Caco-2 (cell line): ENCODE results near the gene BZW2. TPM values are rescaled to one million over a fixed set of nuclear protein-coding genes. Genes with fewer than 3 reads are reported as not detected.

ENCODE experiments used
- BruUV-seq: library from RNA; stranded (reverse); fragments of 400-500 nt; replicated peaks from 2 replicates; lab custom pipeline; 2021; lab: Mats Ljungman, UMichigan
- CTCF ChIA-PET: fragments of 300-600 bp; sonication (Branson Sonifier 250); formaldehyde crosslinking; loops from one replicate; lab custom pipeline; 2022; ENCODE audit warnings: antibody characterized with exemption; lab: Charles Lee
- POLR2A ChIA-PET: fragments of 300-600 bp; sonication (Branson Sonifier 250); formaldehyde crosslinking; loops from one replicate; lab custom pipeline; 2022; ENCODE audit warnings: antibody characterized with exemption; lab: Charles Lee
- DNase-seq, 2 experiments: peaks; one replicate each; pipeline versions ENCODE4 v3.0.0 to v3.0.0-alpha.2; 2020 to 2022
- H3K27me3 ChIP-seq: replicated peaks from 2 replicates; pipeline ENCODE4 v1.6.0; 2011; ENCODE audit warnings: low read length; ENCODE audit not compliant: control insufficient read depth, insufficient read depth
- H3K36me3 ChIP-seq: 2 replicates; pipeline ENCODE4 v1.5.1; 2011; ENCODE audit warnings: low read length; ENCODE audit not compliant: control insufficient read depth, insufficient read depth
- H3K4me1 ChIP-seq: fragments of 250-450 bp; sonication (Bioruptor Pico); 2 replicates; pipeline ENCODE4 v1.5.1; 2020; ENCODE audit warnings: mild to moderate bottlenecking
- H3K4me3 ChIP-seq: 2 replicates; pipeline ENCODE4 v1.5.1; 2011; ENCODE audit warnings: low read depth, mild to moderate bottlenecking, control low read depth, low read length
- H3K9me3 ChIP-seq: fragments of 250-450 bp; sonication (Bioruptor Pico); 2 replicates; pipeline ENCODE4 v1.5.1; 2020; ENCODE audit warnings: mild to moderate bottlenecking, moderate library complexity
- H3K27ac Mint-ChIP-seq: one replicate; pipeline ENCODE4 v1.8.0; 2022; ENCODE audit warnings: mixed read lengths; ENCODE audit not compliant: unreplicated experiment
- H3K27me3 Mint-ChIP-seq: one replicate; pipeline ENCODE4 v1.8.0; 2022; ENCODE audit warnings: mixed read lengths; ENCODE audit not compliant: insufficient read depth, unreplicated experiment
- H3K36me3 Mint-ChIP-seq: one replicate; pipeline ENCODE4 v1.8.0; 2022; ENCODE audit warnings: mild to moderate bottlenecking, mixed read lengths; ENCODE audit not compliant: insufficient read depth, unreplicated experiment
- H3K4me1 Mint-ChIP-seq: one replicate; pipeline ENCODE4 v1.8.0; 2022; ENCODE audit warnings: low read depth, mixed read lengths; ENCODE audit not compliant: unreplicated experiment
- H3K4me3 Mint-ChIP-seq: one replicate; pipeline ENCODE4 v1.8.0; 2022; ENCODE audit warnings: mild to moderate bottlenecking, moderate library complexity, mixed read lengths; ENCODE audit not compliant: unreplicated experiment
- H3K9me3 Mint-ChIP-seq: one replicate; pipeline ENCODE4 v1.8.0; 2022; ENCODE audit warnings: mixed read lengths; ENCODE audit not compliant: unreplicated experiment
- intact Hi-C: fragments of 100-400 bp; cut with micrococcal nuclease; formaldehyde crosslinking; loops from one replicate; pipeline ENCODE4 v1.10.0; 2022; ENCODE audit not compliant: unreplicated experiment
- total RNA-seq: library from RNA; stranded (reverse); gene quantifications from 2 replicates; pipeline ENCODE4 v1.2.3, GENCODE V29; 2022
- TF ChIP-seq, protein P1 (sequence below), 2 experiments: fragments of 200-600 bp in 1 of 2; IDR thresholded peaks; 1 replicate in 1 of 2; 2 replicates in 1 of 2; pipeline versions ENCODE4 v1.5.1 to v1.8.0; 2011 to 2022; ENCODE audit warnings: antibody characterized with exemption in 1 of 2, control low read depth in 1 of 2, inconsistent platforms in 1 of 2, low read depth in 1 of 2, low read length in 1 of 2, mild to moderate bottlenecking in 1 of 2, moderate library complexity in 1 of 2; ENCODE audit not compliant: insufficient read depth in 1 of 2, severe bottlenecking in 1 of 2, unreplicated experiment in 1 of 2

BZW2 gene
- total RNA-seq, 1 experiment from 2014 or later: 148 TPM

DNA sequence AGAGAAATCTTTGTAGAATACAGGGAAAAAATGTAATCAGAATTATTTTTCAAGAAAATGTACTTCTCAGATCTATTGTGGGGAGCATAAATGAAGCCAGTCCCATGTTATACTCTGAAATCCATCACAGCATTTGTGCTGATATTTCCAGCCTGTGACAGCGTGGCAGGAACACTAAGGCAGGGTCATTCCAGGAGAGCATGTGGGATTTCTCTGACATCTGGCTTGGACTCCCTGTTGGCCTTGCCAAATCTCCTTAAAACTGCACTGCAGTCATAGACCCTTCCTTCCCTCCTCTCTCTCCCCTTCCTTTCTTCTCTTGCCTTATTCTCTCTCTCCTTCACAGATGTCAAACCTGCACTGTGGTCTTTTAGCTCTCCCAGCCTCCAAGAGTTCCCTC is 101.1 kb downstream of the BZW2 start:
- CTCF ChIA-PET: no interaction called here

DNA sequence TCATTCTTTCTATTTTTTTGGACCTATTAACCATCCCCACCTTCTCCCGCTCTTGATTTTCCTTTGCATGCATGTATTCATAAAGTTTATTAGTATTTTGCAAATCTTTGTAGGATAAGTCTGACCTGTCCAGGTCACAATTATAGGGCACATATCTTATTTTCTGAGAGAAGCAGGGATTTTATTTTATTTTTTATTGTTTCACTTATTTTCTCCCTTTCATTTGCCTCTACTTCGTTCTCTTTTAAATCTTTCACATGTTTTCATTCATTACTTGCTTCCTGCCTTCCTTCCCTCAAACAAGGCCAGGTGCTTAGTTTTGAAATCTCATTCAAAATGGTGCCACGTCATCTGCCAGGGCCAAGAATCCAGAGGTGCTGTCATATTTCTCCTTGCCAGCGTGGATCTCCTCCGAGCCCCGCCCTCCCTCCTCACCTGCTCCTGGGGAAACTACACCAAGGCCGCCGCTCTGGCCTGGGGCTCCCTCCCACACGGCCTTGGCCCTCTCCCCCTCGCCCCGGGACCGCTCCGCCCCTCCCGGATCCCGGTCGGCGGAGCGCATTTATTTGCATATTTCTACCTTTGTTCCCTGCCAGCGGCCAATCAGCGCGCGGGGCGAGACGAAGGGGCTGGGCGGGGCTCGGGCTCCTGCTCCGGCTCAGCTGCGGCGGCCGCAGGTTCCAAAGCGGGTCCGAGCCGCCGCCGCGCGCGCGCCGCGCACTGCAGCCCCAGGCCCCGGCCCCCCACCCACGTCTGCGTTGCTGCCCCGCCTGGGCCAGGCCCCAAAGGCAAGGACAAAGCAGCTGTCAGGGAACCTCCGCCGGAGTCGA is 107.3 kb downstream of the BZW2 start, which contains the start of gene TSPAN13:
TSPAN13 (plus strand) TSS at position 654 of the 830 bp plus-strand sequence. CDS start 213 bp downstream, outside the sequence.
- intact Hi-C loops: loop anchor here (1.0 to 5.0 kb wide), 5 partner anchors 9 to 156 kb away; no protein-coding TSS in a partner anchor
- H3K4me1 Mint-ChIP-seq: peaks cover 20% of the 10 kb centered on the region

More for the DNA sequence above, 101.1 kb downstream of the BZW2 start:
- intact Hi-C loops: no loop called here
- H3K9me3 Mint-ChIP-seq: no peaks in the 10 kb centered on the region
- no TSS peak for BruUV-seq
- peaks cover 6% of the 10 kb centered on the region for H3K4me1 Mint-ChIP-seq
- H3K27ac Mint-ChIP-seq: no peak overlapping the region
- H3K27me3 Mint-ChIP-seq: no peaks in the 10 kb centered on the region
- H3K4me3 Mint-ChIP-seq: no peak overlapping the region
- Histone ChIP-seq H3K27me3 (no peaks in the 10 kb centered on the region), H3K4me3 (no peak overlapping the region), H3K9me3 (no peaks in the 10 kb centered on the region), H3K4me1 (peaks cover 21% of the 10 kb centered on the region; the same call in 1 of the 2 replicates), H3K36me3 (no peaks in the 10 kb centered on the region)
- TF ChIP-seq, protein P1, sequence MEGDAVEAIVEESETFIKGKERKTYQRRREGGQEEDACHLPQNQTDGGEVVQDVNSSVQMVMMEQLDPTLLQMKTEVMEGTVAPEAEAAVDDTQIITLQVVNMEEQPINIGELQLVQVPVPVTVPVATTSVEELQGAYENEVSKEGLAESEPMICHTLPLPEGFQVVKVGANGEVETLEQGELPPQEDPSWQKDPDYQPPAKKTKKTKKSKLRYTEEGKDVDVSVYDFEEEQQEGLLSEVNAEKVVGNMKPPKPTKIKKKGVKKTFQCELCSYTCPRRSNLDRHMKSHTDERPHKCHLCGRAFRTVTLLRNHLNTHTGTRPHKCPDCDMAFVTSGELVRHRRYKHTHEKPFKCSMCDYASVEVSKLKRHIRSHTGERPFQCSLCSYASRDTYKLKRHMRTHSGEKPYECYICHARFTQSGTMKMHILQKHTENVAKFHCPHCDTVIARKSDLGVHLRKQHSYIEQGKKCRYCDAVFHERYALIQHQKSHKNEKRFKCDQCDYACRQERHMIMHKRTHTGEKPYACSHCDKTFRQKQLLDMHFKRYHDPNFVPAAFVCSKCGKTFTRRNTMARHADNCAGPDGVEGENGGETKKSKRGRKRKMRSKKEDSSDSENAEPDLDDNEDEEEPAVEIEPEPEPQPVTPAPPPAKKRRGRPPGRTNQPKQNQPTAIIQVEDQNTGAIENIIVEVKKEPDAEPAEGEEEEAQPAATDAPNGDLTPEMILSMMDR (IDR thresholded peaks at IDR 0.05; ENCODE audit: insufficient read depth in 1 of 2, low read depth in 1 of 2, low read length in 1 of 2, severe bottlenecking in 1 of 2, unreplicated experiment in 1 of 2): no peak
- no peak for DNase-seq
- no peaks in the 10 kb centered on the region for H3K36me3 Mint-ChIP-seq
- POLR2A ChIA-PET: no interaction called here

More for the DNA sequence above, 107.3 kb downstream of the BZW2 start, which contains the start of gene TSPAN13:
- Histone ChIP-seq H3K36me3 (no peaks in the 10 kb centered on the region), H3K4me1 (peaks cover 20% of the 10 kb centered on the region), H3K27me3 (no peaks in the 10 kb centered on the region), H3K9me3 (no peaks in the 10 kb centered on the region), H3K4me3 (peak within 1 kb of the TSS; percentile 91)
- ChIA-PET CTCF (interaction anchor here (1.0 kb wide), 1 partner anchor 51 kb away, joined by 6 read pairs; no protein-coding TSS in a partner anchor), POLR2A (no interaction called here)
- H3K9me3 Mint-ChIP-seq: no peaks in the 10 kb centered on the region
- TF ChIP-seq, protein P1 (IDR thresholded peaks at IDR 0.05; ENCODE audit: insufficient read depth in 1 of 2, low read depth in 1 of 2, low read length in 1 of 2, severe bottlenecking in 1 of 2, unreplicated experiment in 1 of 2): no peak
- BruUV-seq: TSS peak; percentile 60
- H3K27me3 Mint-ChIP-seq: no peaks in the 10 kb centered on the region
- H3K36me3 Mint-ChIP-seq: peaks cover 16% of the 10 kb centered on the region
- H3K27ac Mint-ChIP-seq: peak within 1 kb of the TSS; percentile 91
- DNase-seq: peak; percentile 98 to 99
- H3K4me3 Mint-ChIP-seq: peak within 1 kb of the TSS; percentile 92
